ENCODE data around the gene UBIAD1.
"Not testable (repeated sequence)": the region's sequence is repeated elsewhere in the genome, so short reads cannot be mapped to it uniquely, and the experiment has no call there.

The UBIAD1 gene

GRCh38 chr1:11298390-11299224 lies 25.6 kb downstream of the UBIAD1 start:
- no peak for TF ChIP-seq CTCF (IDR thresholded peaks at IDR 0.05; ENCODE audit: low read depth, low read length, missing control alignments)
- H3K4me3 ChIP-seq (ENCODE audit: low read depth, low read length), result no peak overlapping the region
- DNase-seq (ENCODE audit: low read depth), result no peak

- no peak overlapping the region for H3K4me3 ChIP-seq (ENCODE audit: low read depth, low read length)
- no peak for DNase-seq (ENCODE audit: low read depth)
- no peak for TF ChIP-seq CTCF (IDR thresholded peaks at IDR 0.05; ENCODE audit: low read depth, low read length, missing control alignments)
Observed at GRCh38 chr1:11299225-11299574, 26.2 kb downstream of the UBIAD1 start.

- DNase-seq (ENCODE audit: low read depth), result no peak
- H3K4me3 ChIP-seq (ENCODE audit: low read depth, low read length), result no peak overlapping the region
- TF ChIP-seq CTCF (IDR thresholded peaks at IDR 0.05; ENCODE audit: low read depth, low read length, missing control alignments), result no peak
Observed at GRCh38 chr1:11301601-11302000, 28.6 kb downstream of the UBIAD1 start.

- DNase-seq (ENCODE audit: low read depth), result no peak
- TF ChIP-seq CTCF (IDR thresholded peaks at IDR 0.05; ENCODE audit: low read depth, low read length, missing control alignments), result no peak
- no peak overlapping the region for H3K4me3 ChIP-seq (ENCODE audit: low read depth, low read length)
Observed at GRCh38 chr1:11302366-11302765, 29.4 kb downstream of the UBIAD1 start.

GRCh38 chr1:11305516-11305915 lies 32.5 kb downstream of the UBIAD1 start:
- not testable (repeated sequence) for H3K4me3 ChIP-seq (ENCODE audit: low read depth, low read length); DNase-seq (ENCODE audit: low read depth)

GRCh38 chr1:11307852-11308251 lies 34.9 kb downstream of the UBIAD1 start:
- no peak for DNase-seq (ENCODE audit: low read depth)
- no peak overlapping the region for H3K4me3 ChIP-seq (ENCODE audit: low read depth, low read length)
- TF ChIP-seq CTCF (IDR thresholded peaks at IDR 0.05; ENCODE audit: low read depth, low read length, missing control alignments), result no peak

GRCh38 chr1:11308699-11309224 lies 35.8 kb downstream of the UBIAD1 start:
- DNase-seq (ENCODE audit: low read depth), result no peak
- TF ChIP-seq CTCF (IDR thresholded peaks at IDR 0.05; ENCODE audit: low read depth, low read length, missing control alignments), result no peak
- no peak overlapping the region for H3K4me3 ChIP-seq (ENCODE audit: low read depth, low read length)

All from GM12864 (cell line).